OCI-LY7 (cell line): Measurements from ENCODE around the gene ARIH1.
"Not testable (repeated sequence)": the region's sequence is repeated elsewhere in the genome, so short reads cannot be mapped to it uniquely, and the experiment has no call there.

Source experiments
- CTCF ChIP-seq: fragments of 200-600 bp; sonication (generic); conservative IDR thresholded peaks from 2 replicates; pipeline ENCODE4 v1.5.1; 2014; ENCODE audit warnings: mild to moderate bottlenecking, antibody characterized with exemption, low read length, moderate library complexity, mixed read lengths
- EZH2phosphoT487 ChIP-seq: fragments of 200-600 bp; sonication (generic); IDR thresholded peaks from 2 replicates; pipeline ENCODE4 v1.6.1; 2018; ENCODE audit warnings: low read depth, borderline replicate concordance, mild to moderate bottlenecking, mixed run types, antibody characterized with exemption, low read length, moderate library complexity, mixed read lengths

- TF ChIP-seq CTCF, EZH2phosphoT487: not testable (repeated sequence)
Observed at GRCh38 chr15:72626153-72626552, 152.0 kb downstream of the ARIH1 start.
